ENCODE measurements around the gene ZNRF3. TPM values are rescaled to one million over a fixed set of nuclear protein-coding genes. Genes with fewer than 3 reads are reported as not detected.

The ZNRF3 gene
- total and polyA plus RNA-seq, 8 donors: 8.8 to 30.4 (median 27.2) TPM

- Histone ChIP-seq H3K4me1 (peaks cover 3 to 15% of the 10 kb centered on the region in 2 donors), H3K27ac (no peak overlapping the region), H3K36me3 (no peaks in the 10 kb centered on the region), H3K4me3 (no peak overlapping the region), H3K27me3 (peaks cover 0 to 13% of the 10 kb centered on the region in 2 donors), H3K9me3 (no peaks in the 10 kb centered on the region)
- DNase-seq (no peak), ATAC-seq (no peak)
- no peak for TF ChIP-seq CTCF (IDR thresholded peaks at IDR 0.05)
- intact Hi-C loops (cut with DNase I): no loop called here
Observed at GRCh38 chr22:28999919-29000556, 116.7 kb downstream of the ZNRF3 start.

DNA sequence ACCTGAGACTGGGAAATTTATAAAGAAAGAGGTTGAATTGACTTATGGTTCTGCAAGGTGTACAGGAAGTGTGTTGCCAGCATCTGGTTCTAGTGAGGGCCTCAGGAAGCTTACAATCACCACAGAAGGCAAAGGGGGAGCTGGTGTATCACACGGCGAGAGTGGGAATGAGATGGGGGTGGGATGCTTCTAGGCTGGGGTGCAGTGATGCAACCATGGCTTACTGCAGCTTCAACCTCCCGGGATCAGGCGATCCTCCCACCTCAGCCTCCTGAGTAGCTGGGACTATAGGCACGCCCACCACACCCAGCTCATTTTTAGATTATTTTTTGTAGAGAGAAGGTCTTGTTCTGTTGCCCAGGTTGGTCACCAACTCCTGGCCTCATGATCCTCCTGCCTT, 117.3 kb downstream of the ZNRF3 start:
- intact Hi-C loops (cut with DNase I): no loop called here

DNA sequence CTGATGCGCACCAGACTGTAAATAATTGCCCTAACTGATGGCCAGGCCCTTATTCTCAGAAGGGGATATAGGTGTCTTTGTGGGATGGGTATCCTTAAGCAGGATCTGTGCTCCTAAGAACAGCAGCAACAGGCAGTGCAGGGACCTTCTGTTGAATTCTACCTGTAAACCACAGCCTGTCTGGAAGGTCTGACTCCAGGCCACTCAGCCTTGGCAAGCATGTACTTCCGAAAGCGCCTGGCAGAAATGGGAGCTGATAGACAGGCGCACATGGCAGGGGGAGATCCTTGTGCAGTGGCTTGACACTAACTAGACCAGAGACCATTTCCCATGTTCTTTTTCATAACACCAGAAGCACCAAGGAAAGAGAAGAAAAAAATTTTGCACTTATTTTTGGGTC, 119.2 kb downstream of the ZNRF3 start:
- Histone ChIP-seq H3K4me3 (no peak overlapping the region), H3K36me3 (no peaks in the 10 kb centered on the region), H3K27ac (no peak overlapping the region), H3K27me3 (peaks cover 0 to 22% of the 10 kb centered on the region in 2 donors), H3K4me1 (peaks cover 7 to 24% of the 10 kb centered on the region in 2 donors), H3K9me3 (no peaks in the 10 kb centered on the region)
- intact Hi-C loops (cut with DNase I): no loop called here
- no peak for TF ChIP-seq CTCF (IDR thresholded peaks at IDR 0.05)
- ATAC-seq: peak; percentile 19
- no peak for DNase-seq

More for the DNA sequence above, 117.3 kb downstream of the ZNRF3 start:
- Histone ChIP-seq H3K9me3 (no peaks in the 10 kb centered on the region), H3K4me1 (peaks cover 7 to 21% of the 10 kb centered on the region in 2 donors), H3K27ac (no peak overlapping the region), H3K27me3 (peaks cover 0 to 19% of the 10 kb centered on the region in 2 donors), H3K4me3 (no peak overlapping the region), H3K36me3 (no peaks in the 10 kb centered on the region)
- DNase-seq (no peak), ATAC-seq (no peak)
- TF ChIP-seq CTCF (IDR thresholded peaks at IDR 0.05): no peak

DNA sequence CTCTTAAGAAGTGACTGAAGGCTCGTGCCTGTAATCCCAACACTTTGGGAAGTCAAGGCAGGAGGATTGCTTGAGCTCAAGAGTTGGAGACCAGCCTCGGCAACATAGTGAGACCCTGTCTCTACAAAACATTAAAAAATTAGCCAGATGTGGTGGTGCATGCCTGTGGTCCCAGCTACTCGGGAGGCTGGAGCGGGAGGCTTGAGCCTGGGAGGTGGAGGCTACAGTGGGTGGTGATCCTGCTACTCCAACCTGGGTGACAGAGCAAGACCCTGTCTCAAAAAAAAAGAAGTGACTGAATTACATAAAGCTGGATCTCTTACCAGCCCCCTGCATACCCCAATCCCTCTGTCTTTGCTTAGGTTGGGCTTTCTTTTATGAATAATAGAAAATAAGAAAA, 120.2 kb downstream of the ZNRF3 start:
- Histone ChIP-seq H3K4me3 (no peak overlapping the region), H3K27me3 (peaks cover 0 to 22% of the 10 kb centered on the region in 2 donors), H3K4me1 (peaks cover 7 to 24% of the 10 kb centered on the region in 2 donors), H3K36me3 (no peaks in the 10 kb centered on the region), H3K9me3 (no peaks in the 10 kb centered on the region), H3K27ac (no peak overlapping the region)
- TF ChIP-seq CTCF (IDR thresholded peaks at IDR 0.05): no peak
- no peak for DNase-seq
- intact Hi-C loops (cut with DNase I): no loop called here
- no peak for ATAC-seq

- Histone ChIP-seq H3K27ac (peak overlapping the region in 1 of 2 donors; percentile 50), H3K27me3 (peaks cover 0 to 22% of the 10 kb centered on the region in 2 donors), H3K9me3 (no peaks in the 10 kb centered on the region), H3K36me3 (no peaks in the 10 kb centered on the region), H3K4me1 (peaks cover 7 to 24% of the 10 kb centered on the region in 2 donors), H3K4me3 (no peak overlapping the region)
- intact Hi-C loops (cut with DNase I): no loop called here
- ATAC-seq: peak; percentile 80
- no peak for TF ChIP-seq CTCF (IDR thresholded peaks at IDR 0.05)
- DNase-seq: peak in 2 of 4 donors; percentile 58 to 70
Observed at GRCh38 chr22:29003975-29004646, 120.7 kb downstream of the ZNRF3 start.
